Measurements from ENCODE around the gene CCDC148.
"Not testable (repeated sequence)": the region's sequence is repeated elsewhere in the genome, so short reads cannot be mapped to it uniquely, and the experiment has no call there.

CCDC148 gene

GRCh38 chr2:158325782-158326340 lies 130.7 kb downstream of the CCDC148 start:
- Mint-ChIP-seq H3K27ac (no peak overlapping the region), H3K27me3 (peaks cover 4% of the 10 kb centered on the region), H3K4me3 (no peak overlapping the region), H3K36me3 (ENCODE audit: low read depth) (no peaks in the 10 kb centered on the region), H3K9me3 (peaks cover 1% of the 10 kb centered on the region), H3K4me1 (ENCODE audit: low read depth) (no peaks in the 10 kb centered on the region)
- DNase-seq, result no peak

GRCh38 chr2:158325031-158325781 lies 131.3 kb downstream of the CCDC148 start:
- no peak for DNase-seq
- Mint-ChIP-seq H3K27ac (no peak overlapping the region), H3K36me3 (ENCODE audit: low read depth) (no peaks in the 10 kb centered on the region), H3K4me3 (no peak overlapping the region), H3K4me1 (ENCODE audit: low read depth) (no peaks in the 10 kb centered on the region), H3K27me3 (peaks cover 4% of the 10 kb centered on the region), H3K9me3 (no peaks in the 10 kb centered on the region)

DNA sequence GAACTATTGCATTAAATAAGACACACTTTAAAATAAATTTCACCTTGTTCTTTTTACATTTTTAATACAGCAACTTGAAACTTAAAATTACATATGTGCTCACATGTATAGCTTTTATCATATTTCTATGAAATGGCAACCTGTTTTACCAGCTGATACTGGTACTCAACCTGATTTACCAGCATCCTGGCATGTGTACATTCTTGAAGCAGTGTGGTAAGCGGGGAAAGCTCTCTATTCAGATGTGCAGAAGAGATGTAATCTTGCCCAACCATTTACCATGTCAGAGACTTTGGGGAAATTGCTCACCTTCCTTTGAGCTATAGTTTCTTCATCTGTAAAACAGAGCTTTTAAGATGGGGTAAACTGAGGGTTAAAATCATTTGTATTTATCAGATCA lies 133.2 kb downstream of the CCDC148 start:
- Mint-ChIP-seq H3K9me3 (no peaks in the 10 kb centered on the region), H3K36me3 (ENCODE audit: low read depth) (no peaks in the 10 kb centered on the region), H3K4me3 (no peak overlapping the region), H3K27ac (no peak overlapping the region), H3K4me1 (ENCODE audit: low read depth) (no peaks in the 10 kb centered on the region), H3K27me3 (peaks cover 4% of the 10 kb centered on the region)
- no peak for DNase-seq

GRCh38 chr2:158321264-158321663 lies 135.3 kb downstream of the CCDC148 start:
- DNase-seq, result no peak
- Mint-ChIP-seq H3K27me3 (peaks cover 4% of the 10 kb centered on the region), H3K4me3 (no peak overlapping the region), H3K27ac (no peak overlapping the region), H3K36me3 (ENCODE audit: low read depth) (no peaks in the 10 kb centered on the region), H3K4me1 (ENCODE audit: low read depth) (no peaks in the 10 kb centered on the region), H3K9me3 (no peaks in the 10 kb centered on the region)

DNA sequence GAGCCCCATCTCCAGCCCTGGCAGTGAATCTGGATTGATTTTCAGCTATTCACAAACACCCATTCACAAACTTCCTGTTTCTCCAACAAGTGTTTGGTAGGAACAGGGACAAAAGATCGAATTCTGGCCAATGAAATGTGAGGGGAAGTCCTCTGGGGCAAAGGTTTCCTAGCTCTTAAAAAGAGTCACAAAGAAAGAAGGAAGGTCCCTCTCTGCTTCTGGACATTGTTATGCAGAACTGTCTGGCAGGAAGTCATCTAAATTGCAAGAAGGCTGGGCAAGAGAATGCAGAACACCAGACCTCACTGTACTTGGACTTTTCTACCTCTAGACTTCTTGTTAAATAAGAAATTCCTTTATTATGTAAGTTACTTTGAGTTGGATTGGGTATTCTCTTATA lies 137.3 kb downstream of the CCDC148 start:
- no peak for DNase-seq
- H3K4me1 Mint-ChIP-seq (ENCODE audit: low read depth), result no peaks in the 10 kb centered on the region
- no peaks in the 10 kb centered on the region for H3K36me3 Mint-ChIP-seq (ENCODE audit: low read depth)
- H3K27ac Mint-ChIP-seq, result no peak overlapping the region
- H3K27me3 Mint-ChIP-seq, result peaks cover 4% of the 10 kb centered on the region
- H3K9me3 Mint-ChIP-seq, result no peaks in the 10 kb centered on the region
- H3K4me3 Mint-ChIP-seq, result no peak overlapping the region

DNA sequence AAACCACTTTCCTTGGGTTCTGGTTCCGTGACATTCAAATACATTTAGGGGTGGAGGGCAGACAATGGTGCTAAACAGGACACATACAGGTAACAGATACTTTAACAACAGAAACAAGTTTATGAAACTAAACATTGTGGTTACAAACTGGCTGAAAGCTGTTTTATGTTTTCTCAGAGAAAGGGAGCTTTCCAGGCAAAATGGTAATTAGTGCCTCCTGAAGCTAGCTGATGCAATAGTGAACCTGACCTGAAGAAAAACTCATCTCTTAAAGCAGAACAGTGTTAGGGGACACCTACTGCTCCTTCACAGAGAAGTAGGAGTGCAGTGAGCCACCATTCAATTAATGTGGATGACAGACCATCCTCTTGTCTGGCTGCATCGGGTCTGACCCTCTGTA lies 138.9 kb downstream of the CCDC148 start:
- DNase-seq, result no peak
- Mint-ChIP-seq H3K36me3 (ENCODE audit: low read depth) (no peaks in the 10 kb centered on the region), H3K4me3 (no peak overlapping the region), H3K27ac (no peak overlapping the region), H3K9me3 (no peaks in the 10 kb centered on the region), H3K27me3 (peaks cover 4% of the 10 kb centered on the region), H3K4me1 (ENCODE audit: low read depth) (no peaks in the 10 kb centered on the region)

DNA sequence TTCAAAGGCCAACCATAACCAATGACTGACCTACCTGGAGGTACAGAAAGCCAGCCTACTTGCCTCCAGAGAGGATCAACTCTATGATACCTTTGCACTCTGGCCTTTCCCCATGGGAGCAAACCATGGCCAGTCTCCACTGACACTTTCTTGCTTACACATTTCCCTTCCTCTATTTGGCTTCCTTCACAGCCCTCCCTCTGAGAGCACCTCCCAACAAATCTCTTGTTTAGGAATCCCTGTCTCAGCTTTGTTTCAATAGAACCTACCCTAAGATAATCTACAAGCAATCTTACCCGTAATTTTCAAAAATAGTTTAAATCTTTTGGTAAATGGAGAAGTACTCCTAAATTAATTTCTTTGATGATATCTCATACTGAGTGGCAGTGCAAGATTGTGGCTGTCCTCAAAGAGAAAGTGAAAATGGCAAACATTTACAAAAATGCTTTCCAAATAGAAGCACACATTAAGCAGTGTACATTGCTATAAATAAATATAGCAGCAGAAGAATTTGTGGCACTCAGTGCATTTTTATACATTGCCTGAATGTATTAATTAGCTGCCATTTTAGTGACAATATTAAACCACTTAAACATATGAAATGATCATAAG lies 140.6 kb downstream of the CCDC148 start:
- Mint-ChIP-seq H3K27ac (no peak overlapping the region), H3K4me3 (no peak overlapping the region), H3K36me3 (ENCODE audit: low read depth) (no peaks in the 10 kb centered on the region), H3K4me1 (ENCODE audit: low read depth) (no peaks in the 10 kb centered on the region), H3K9me3 (no peaks in the 10 kb centered on the region), H3K27me3 (peaks cover 3% of the 10 kb centered on the region)
- no peak for DNase-seq

- Mint-ChIP-seq H3K36me3 (ENCODE audit: low read depth) (no peaks in the 10 kb centered on the region), H3K27ac (no peak overlapping the region), H3K9me3 (no peaks in the 10 kb centered on the region), H3K4me3 (no peak overlapping the region), H3K27me3 (peaks cover 3% of the 10 kb centered on the region), H3K4me1 (ENCODE audit: low read depth) (no peaks in the 10 kb centered on the region)
- no peak for DNase-seq
Observed at GRCh38 chr2:158315000-158315399, 141.6 kb downstream of the CCDC148 start.

- Mint-ChIP-seq H3K36me3 (ENCODE audit: low read depth) (no peaks in the 10 kb centered on the region), H3K27me3 (peaks cover 3% of the 10 kb centered on the region)
Observed at GRCh38 chr2:158313734-158314133, 142.8 kb downstream of the CCDC148 start.

DNA sequence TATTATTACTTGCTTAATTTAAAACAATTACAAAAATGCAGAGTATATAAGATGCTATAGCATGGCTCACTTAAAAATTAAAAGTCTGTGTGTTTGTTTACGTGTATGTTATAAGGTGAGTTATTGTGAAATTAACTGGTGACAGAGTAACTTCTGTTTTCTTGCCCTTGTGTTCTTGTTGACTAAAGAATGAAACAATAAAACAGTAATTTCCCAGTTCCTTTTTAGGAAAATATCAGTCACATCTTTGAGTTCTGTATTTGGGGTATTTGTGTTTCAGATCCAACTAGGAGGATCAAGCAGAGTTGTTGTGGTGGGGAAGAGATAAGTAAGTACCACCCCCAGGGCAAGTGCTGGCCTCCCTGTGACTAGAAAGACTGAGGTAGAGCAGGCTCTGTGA lies 143.6 kb downstream of the CCDC148 start:
- no peak overlapping the region for H3K27ac Mint-ChIP-seq
- no peaks in the 10 kb centered on the region for H3K9me3 Mint-ChIP-seq
- H3K27me3 Mint-ChIP-seq, result peaks cover 3% of the 10 kb centered on the region
- H3K4me3 Mint-ChIP-seq, result no peak overlapping the region
- no peaks in the 10 kb centered on the region for H3K36me3 Mint-ChIP-seq (ENCODE audit: low read depth)
- H3K4me1 Mint-ChIP-seq (ENCODE audit: low read depth), result no peaks in the 10 kb centered on the region
- no peak for DNase-seq

More at GRCh38 chr2:158313734-158314133, 142.8 kb downstream of the CCDC148 start:
- Mint-ChIP-seq H3K27ac (no peak overlapping the region), H3K4me3 (no peak overlapping the region), H3K9me3 (no peaks in the 10 kb centered on the region), H3K4me1 (ENCODE audit: low read depth) (no peaks in the 10 kb centered on the region)
- DNase-seq, result no peak

DNA sequence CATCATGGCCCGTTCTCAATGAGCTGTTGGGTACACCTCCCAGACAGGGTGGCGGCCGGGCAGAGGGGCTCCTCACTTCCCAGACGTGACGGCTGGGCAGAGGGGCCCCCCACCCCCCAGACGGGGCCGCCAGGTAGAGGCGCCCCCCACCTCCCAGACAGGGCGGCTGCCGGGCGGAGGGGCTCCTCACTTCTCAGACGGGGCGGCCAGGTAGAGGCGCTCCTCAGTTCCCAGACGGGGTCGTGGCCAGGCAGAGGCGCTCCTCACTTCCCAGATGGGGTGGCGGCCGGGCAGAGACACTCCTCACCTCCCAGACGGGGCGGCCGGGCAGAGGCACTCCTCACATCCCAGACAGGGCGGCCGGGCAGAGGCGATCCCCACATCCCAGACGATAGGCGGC lies 146.1 kb downstream of the CCDC148 start:
- DNase-seq; H3K36me3 Mint-ChIP-seq (ENCODE audit: low read depth); H3K9me3 Mint-ChIP-seq; H3K4me3 Mint-ChIP-seq; H3K27me3 Mint-ChIP-seq; H3K27ac Mint-ChIP-seq; H3K4me1 Mint-ChIP-seq (ENCODE audit: low read depth): not testable (repeated sequence)

DNA sequence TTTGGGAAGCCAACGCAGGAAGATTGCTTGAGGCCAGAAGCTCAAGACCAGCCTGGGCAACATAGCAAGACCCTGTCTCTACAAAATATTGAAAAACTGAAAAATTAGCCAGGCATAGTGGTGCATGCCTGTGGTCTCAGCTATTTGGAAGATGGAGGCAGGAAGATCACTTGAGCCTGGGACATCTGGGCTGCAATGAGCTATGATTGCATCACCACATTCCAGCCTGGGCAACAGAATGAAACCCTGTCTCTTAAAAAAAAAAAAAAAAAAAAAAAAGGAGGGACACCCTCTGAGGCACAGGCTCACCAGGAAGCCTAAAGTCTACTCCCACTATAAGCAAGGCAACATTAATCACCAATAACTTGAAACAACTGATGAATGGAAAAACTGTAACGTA lies 151.1 kb downstream of the CCDC148 start:
- no peak for DNase-seq
- H3K27me3 Mint-ChIP-seq, result peaks cover 4% of the 10 kb centered on the region
- peaks cover 4% of the 10 kb centered on the region for H3K9me3 Mint-ChIP-seq
- H3K36me3 Mint-ChIP-seq (ENCODE audit: low read depth), result no peaks in the 10 kb centered on the region
- H3K4me1 Mint-ChIP-seq (ENCODE audit: low read depth), result no peaks in the 10 kb centered on the region
- no peak overlapping the region for H3K27ac Mint-ChIP-seq
- no peak overlapping the region for H3K4me3 Mint-ChIP-seq

- no peak overlapping the region for H3K4me3 Mint-ChIP-seq
- no peak for DNase-seq
- H3K27ac Mint-ChIP-seq, result no peak overlapping the region
- H3K27me3 Mint-ChIP-seq, result peaks cover 2% of the 10 kb centered on the region
- H3K9me3 Mint-ChIP-seq, result no peaks in the 10 kb centered on the region
- H3K36me3 Mint-ChIP-seq (ENCODE audit: low read depth), result no peaks in the 10 kb centered on the region
- H3K4me1 Mint-ChIP-seq (ENCODE audit: low read depth), result no peaks in the 10 kb centered on the region
Observed at GRCh38 chr2:158300394-158300793, 156.2 kb downstream of the CCDC148 start.

- H3K27ac Mint-ChIP-seq, result no peak overlapping the region
Observed at GRCh38 chr2:158297606-158298005, 158.9 kb downstream of the CCDC148 start.

GRCh38 chr2:158297120-158297519 lies 159.4 kb downstream of the CCDC148 start:
- Mint-ChIP-seq H3K36me3 (ENCODE audit: low read depth) (no peaks in the 10 kb centered on the region), H3K27me3 (peaks cover under 1% of the 10 kb centered on the region), H3K4me1 (ENCODE audit: low read depth) (no peaks in the 10 kb centered on the region), H3K27ac (no peak overlapping the region), H3K4me3 (no peak overlapping the region), H3K9me3 (no peaks in the 10 kb centered on the region)
- DNase-seq, result no peak

More at GRCh38 chr2:158297606-158298005, 158.9 kb downstream of the CCDC148 start:
- Mint-ChIP-seq H3K4me1 (ENCODE audit: low read depth) (no peaks in the 10 kb centered on the region), H3K27me3 (peaks cover 2% of the 10 kb centered on the region), H3K9me3 (no peaks in the 10 kb centered on the region), H3K4me3 (no peak overlapping the region), H3K36me3 (ENCODE audit: low read depth) (no peaks in the 10 kb centered on the region)
- DNase-seq, result no peak
